HG03103 (cell line): ENCODE results near the gene WDFY2.

Source experiments
- ATAC-seq: cut with Tn5 transposase; IDR thresholded peaks from one replicate; pipeline ENCODE4 v1.9.1; 2021; ENCODE audit warnings: low read depth; ENCODE audit not compliant: unreplicated experiment

Gene WDFY2

GRCh38 chr13:51729866-51730553 lies 145.7 kb downstream of the WDFY2 start:
- no peak for ATAC-seq

GRCh38 chr13:51730927-51731326 lies 146.7 kb downstream of the WDFY2 start:
- no peak for ATAC-seq

GRCh38 chr13:51731759-51732158 lies 147.5 kb downstream of the WDFY2 start:
- ATAC-seq = no peak

- ATAC-seq = no peak
Measured at GRCh38 chr13:51733374-51734298, 149.4 kb downstream of the WDFY2 start.

GRCh38 chr13:51734786-51735185 lies 150.5 kb downstream of the WDFY2 start:
- ATAC-seq = no peak

- no peak for ATAC-seq
Measured at GRCh38 chr13:51737609-51738008, 153.3 kb downstream of the WDFY2 start.

GRCh38 chr13:51738226-51738905 lies 154.1 kb downstream of the WDFY2 start:
- ATAC-seq = no peak

- ATAC-seq = no peak
Measured at GRCh38 chr13:51739027-51739764, 154.9 kb downstream of the WDFY2 start.

- no peak for ATAC-seq
Measured at GRCh38 chr13:51740698-51741097, 156.4 kb downstream of the WDFY2 start.

- ATAC-seq = no peak
Measured at GRCh38 chr13:51742031-51742430, 157.8 kb downstream of the WDFY2 start.

- no peak for ATAC-seq
Measured at GRCh38 chr13:51742611-51743010, 158.3 kb downstream of the WDFY2 start.

- ATAC-seq = no peak
Measured at GRCh38 chr13:51745243-51745642, 161.0 kb downstream of the WDFY2 start.

- ATAC-seq = no peak
Measured at GRCh38 chr13:51746802-51747201, 162.5 kb downstream of the WDFY2 start.

GRCh38 chr13:51747438-51748434 lies 163.5 kb downstream of the WDFY2 start:
- ATAC-seq = no peak

GRCh38 chr13:51756651-51757050 lies 172.4 kb downstream of the WDFY2 start:
- no peak for ATAC-seq

GRCh38 chr13:51758691-51759090 lies 174.4 kb downstream of the WDFY2 start:
- ATAC-seq = no peak

GRCh38 chr13:51759240-51759639 lies 175.0 kb downstream of the WDFY2 start:
- no peak for ATAC-seq

- ATAC-seq = no peak
Measured at GRCh38 chr13:51760592-51760991, 176.3 kb downstream of the WDFY2 start.

- no peak for ATAC-seq
Measured at GRCh38 chr13:51761643-51762350, 177.5 kb downstream of the WDFY2 start.
